GM23338 (cell line): ENCODE results near the gene PGS1. TPM values are rescaled to one million over a fixed set of nuclear protein-coding genes. Genes with fewer than 3 reads are reported as not detected.

Experiments
- CREB1 ChIP-seq: fragments of 250-450 bp; sonication (Bioruptor Pico); IDR thresholded peaks from 2 replicates; pipeline ENCODE4 v1.5.0; 2020; ENCODE audit warnings: low read depth, mild to moderate bottlenecking, moderate library complexity
- EZH2 ChIP-seq: fragments of 200-600 bp; sonication (generic); IDR thresholded peaks from one replicate; pipeline ENCODE4 v1.8.0; 2017; ENCODE audit warnings: antibody characterized with exemption, mild to moderate bottlenecking, low read depth; ENCODE audit not compliant: unreplicated experiment
- EZH2phosphoT487 ChIP-seq: fragments of 200-600 bp; sonication (generic); IDR thresholded peaks from one replicate; pipeline ENCODE4 v1.8.1; 2018; ENCODE audit warnings: antibody characterized with exemption; ENCODE audit not compliant: unreplicated experiment
- JUNB ChIP-seq: IDR thresholded peaks from one replicate; pipeline ENCODE4 v1.6.1; 2016; ENCODE audit warnings: antibody characterized with exemption; ENCODE audit not compliant: unreplicated experiment
- NANOG ChIP-seq: IDR thresholded peaks from 2 replicates; pipeline ENCODE4 v1.6.1; 2016; ENCODE audit warnings: antibody characterized with exemption, borderline replicate concordance
- POLR2AphosphoS5 ChIP-seq: IDR thresholded peaks from 2 replicates; pipeline ENCODE4 v1.6.1; 2016; ENCODE audit warnings: antibody characterized with exemption, low read depth
- ZNF114 ChIP-seq: fragments of 250-450 bp; sonication (Bioruptor Pico); IDR thresholded peaks from 2 replicates; pipeline ENCODE4 v1.5.0; 2020; ENCODE audit warnings: mild to moderate bottlenecking, moderate library complexity
- ZNF331 ChIP-seq: fragments of 250-450 bp; sonication (Bioruptor Pico); IDR thresholded peaks from 2 replicates; pipeline ENCODE4 v1.5.0; 2020; ENCODE audit warnings: low read depth, mild to moderate bottlenecking, moderate library complexity
- polyA plus RNA-seq: library from polyadenylated mRNA; unstranded; fragments of >200 nt; fragmentation: Nextera tagmentation; extraction: Ambion mirVana; gene quantifications from 2 replicates; pipeline ENCODE4 v1.2.1, GENCODE V29; 2016
- total RNA-seq: library from RNA; depleted of rRNA; stranded (reverse); fragments of >200 nt; shearing (Covaris generic); gene quantifications from 2 replicates; pipeline ENCODE4 v1.2.3, GENCODE V29; 2014
- TF ChIP-seq, protein P1 (sequence below): fragments of 250-450 bp; sonication (Bioruptor Pico); IDR thresholded peaks from 2 replicates; pipeline ENCODE4 v1.5.0; 2020; ENCODE audit warnings: mild to moderate bottlenecking, moderate library complexity
- TF ChIP-seq, protein P2 (sequence below), 2 experiments: fragments of 200-600 bp in 1 of 2; sonication (generic) in 1 of 2; conservative IDR thresholded peaks; 2 replicates each; pipeline versions ENCODE4 v1.5.1 to v1.6.1; 2016 to 2017; ENCODE audit warnings: antibody characterized with exemption in 2 of 2, low read depth in 2 of 2, mild to moderate bottlenecking in 2 of 2, moderate library complexity in 1 of 2
- TF ChIP-seq, protein P3 (sequence below): IDR thresholded peaks from 2 replicates; pipeline ENCODE4 v1.6.1; 2016; ENCODE audit warnings: antibody characterized with exemption

PGS1 gene
- total and polyA plus RNA-seq, 2 experiments from 2014 or later = 43.9 to 67.1 TPM

DNA sequence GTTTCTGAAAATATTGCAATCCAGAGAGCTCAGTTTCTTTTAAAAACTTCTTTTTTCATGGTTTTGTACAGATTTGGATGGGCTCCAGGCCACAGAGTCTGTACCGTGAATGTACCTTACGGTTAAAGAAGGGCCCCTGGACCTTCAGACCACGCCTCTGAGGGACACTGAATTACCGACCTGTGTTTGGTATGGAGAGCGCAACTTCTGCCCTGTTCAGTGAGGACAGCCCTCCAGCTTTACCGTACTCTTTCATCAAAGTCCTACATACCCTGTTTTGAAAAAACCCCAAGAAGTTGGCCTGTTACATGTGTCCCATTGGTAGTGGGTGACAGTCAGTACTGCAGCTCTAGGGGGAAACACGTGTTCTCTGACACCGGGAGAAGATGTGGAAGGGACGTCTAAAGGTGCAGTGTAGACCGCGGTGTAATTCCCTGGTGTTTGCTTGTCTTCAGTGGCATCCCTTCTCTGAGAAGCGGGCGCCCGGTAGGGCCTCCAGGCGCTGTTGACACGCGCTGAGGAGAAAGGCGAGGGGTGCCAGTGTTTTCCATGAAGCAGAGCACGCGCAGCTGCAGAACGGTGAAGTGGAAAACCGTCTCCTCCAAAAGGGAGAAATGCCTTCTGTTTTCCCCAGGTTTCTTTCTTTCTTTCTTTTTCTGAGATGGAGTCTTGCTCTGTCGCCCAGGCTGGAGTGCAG, 6.2 kb downstream of the PGS1 start (continued):
- TF ChIP-seq, protein P1, sequence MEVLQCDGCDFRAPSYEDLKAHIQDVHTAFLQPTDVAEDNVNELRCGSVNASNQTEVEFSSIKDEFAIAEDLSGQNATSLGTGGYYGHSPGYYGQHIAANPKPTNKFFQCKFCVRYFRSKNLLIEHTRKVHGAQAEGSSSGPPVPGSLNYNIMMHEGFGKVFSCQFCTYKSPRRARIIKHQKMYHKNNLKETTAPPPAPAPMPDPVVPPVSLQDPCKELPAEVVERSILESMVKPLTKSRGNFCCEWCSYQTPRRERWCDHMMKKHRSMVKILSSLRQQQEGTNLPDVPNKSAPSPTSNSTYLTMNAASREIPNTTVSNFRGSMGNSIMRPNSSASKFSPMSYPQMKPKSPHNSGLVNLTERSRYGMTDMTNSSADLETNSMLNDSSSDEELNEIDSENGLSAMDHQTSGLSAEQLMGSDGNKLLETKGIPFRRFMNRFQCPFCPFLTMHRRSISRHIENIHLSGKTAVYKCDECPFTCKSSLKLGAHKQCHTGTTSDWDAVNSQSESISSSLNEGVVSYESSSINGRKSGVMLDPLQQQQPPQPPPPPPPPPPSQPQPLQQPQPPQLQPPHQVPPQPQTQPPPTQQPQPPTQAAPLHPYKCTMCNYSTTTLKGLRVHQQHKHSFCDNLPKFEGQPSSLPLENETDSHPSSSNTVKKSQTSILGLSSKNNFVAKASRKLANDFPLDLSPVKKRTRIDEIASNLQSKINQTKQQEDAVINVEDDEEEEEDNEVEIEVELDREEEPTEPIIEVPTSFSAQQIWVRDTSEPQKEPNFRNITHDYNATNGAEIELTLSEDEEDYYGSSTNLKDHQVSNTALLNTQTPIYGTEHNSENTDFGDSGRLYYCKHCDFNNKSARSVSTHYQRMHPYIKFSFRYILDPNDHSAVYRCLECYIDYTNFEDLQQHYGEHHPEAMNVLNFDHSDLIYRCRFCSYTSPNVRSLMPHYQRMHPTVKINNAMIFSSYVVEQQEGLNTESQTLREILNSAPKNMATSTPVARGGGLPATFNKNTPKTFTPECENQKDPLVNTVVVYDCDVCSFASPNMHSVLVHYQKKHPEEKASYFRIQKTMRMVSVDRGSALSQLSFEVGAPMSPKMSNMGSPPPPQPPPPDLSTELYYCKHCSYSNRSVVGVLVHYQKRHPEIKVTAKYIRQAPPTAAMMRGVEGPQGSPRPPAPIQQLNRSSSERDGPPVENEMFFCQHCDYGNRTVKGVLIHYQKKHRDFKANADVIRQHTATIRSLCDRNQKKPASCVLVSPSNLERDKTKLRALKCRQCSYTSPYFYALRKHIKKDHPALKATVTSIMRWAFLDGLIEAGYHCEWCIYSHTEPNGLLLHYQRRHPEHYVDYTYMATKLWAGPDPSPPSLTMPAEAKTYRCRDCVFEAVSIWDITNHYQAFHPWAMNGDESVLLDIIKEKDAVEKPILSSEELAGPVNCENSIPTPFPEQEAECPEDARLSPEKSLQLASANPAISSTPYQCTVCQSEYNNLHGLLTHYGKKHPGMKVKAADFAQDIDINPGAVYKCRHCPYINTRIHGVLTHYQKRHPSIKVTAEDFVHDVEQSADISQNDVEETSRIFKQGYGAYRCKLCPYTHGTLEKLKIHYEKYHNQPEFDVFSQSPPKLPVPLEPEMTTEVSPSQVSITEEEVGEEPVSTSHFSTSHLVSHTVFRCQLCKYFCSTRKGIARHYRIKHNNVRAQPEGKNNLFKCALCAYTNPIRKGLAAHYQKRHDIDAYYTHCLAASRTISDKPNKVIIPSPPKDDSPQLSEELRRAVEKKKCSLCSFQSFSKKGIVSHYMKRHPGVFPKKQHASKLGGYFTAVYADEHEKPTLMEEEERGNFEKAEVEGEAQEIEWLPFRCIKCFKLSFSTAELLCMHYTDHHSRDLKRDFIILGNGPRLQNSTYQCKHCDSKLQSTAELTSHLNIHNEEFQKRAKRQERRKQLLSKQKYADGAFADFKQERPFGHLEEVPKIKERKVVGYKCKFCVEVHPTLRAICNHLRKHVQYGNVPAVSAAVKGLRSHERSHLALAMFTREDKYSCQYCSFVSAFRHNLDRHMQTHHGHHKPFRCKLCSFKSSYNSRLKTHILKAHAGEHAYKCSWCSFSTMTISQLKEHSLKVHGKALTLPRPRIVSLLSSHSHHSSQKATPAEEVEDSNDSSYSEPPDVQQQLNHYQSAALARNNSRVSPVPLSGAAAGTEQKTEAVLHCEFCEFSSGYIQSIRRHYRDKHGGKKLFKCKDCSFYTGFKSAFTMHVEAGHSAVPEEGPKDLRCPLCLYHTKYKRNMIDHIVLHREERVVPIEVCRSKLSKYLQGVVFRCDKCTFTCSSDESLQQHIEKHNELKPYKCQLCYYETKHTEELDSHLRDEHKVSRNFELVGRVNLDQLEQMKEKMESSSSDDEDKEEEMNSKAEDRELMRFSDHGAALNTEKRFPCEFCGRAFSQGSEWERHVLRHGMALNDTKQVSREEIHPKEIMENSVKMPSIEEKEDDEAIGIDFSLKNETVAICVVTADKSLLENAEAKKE = no peak
- no peak for TF ChIP-seq CREB1
- no peak for TF ChIP-seq EZH2
- no peak for TF ChIP-seq ZNF114 (CRISPR knock-in tag)
- no peak for TF ChIP-seq NANOG
- no peak for TF ChIP-seq ZNF331 (CRISPR knock-in tag)
- no peak for TF ChIP-seq POLR2AphosphoS5
- TF ChIP-seq, protein P2, sequence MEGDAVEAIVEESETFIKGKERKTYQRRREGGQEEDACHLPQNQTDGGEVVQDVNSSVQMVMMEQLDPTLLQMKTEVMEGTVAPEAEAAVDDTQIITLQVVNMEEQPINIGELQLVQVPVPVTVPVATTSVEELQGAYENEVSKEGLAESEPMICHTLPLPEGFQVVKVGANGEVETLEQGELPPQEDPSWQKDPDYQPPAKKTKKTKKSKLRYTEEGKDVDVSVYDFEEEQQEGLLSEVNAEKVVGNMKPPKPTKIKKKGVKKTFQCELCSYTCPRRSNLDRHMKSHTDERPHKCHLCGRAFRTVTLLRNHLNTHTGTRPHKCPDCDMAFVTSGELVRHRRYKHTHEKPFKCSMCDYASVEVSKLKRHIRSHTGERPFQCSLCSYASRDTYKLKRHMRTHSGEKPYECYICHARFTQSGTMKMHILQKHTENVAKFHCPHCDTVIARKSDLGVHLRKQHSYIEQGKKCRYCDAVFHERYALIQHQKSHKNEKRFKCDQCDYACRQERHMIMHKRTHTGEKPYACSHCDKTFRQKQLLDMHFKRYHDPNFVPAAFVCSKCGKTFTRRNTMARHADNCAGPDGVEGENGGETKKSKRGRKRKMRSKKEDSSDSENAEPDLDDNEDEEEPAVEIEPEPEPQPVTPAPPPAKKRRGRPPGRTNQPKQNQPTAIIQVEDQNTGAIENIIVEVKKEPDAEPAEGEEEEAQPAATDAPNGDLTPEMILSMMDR (conservative IDR thresholded peaks at IDR 0.05; ENCODE audit: low read depth in 2 of 2) = no peak
- TF ChIP-seq, protein P3, sequence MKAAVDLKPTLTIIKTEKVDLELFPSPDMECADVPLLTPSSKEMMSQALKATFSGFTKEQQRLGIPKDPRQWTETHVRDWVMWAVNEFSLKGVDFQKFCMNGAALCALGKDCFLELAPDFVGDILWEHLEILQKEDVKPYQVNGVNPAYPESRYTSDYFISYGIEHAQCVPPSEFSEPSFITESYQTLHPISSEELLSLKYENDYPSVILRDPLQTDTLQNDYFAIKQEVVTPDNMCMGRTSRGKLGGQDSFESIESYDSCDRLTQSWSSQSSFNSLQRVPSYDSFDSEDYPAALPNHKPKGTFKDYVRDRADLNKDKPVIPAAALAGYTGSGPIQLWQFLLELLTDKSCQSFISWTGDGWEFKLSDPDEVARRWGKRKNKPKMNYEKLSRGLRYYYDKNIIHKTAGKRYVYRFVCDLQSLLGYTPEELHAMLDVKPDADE = no peak
- TF ChIP-seq JUNB = no peak
- no peak for TF ChIP-seq EZH2phosphoT487
